H9 (cell line): Measurements from ENCODE around the gene SH2D6. TPM values are rescaled to one million over a fixed set of nuclear protein-coding genes. Genes with fewer than 3 reads are reported as not detected.

ENCODE experiments used
- DNase-seq: peaks from one replicate; pipeline ENCODE4 v3.0.0-alpha.2; 2017
- H2AFZ ChIP-seq: one replicate; pipeline ENCODE4 v1.6.1; 2013; ENCODE audit warnings: mild to moderate bottlenecking, low read length, control low read depth, moderate library complexity
- H2AK5ac ChIP-seq: 2 replicates; pipeline ENCODE4 v1.6.1; 2013; ENCODE audit warnings: low read length, control low read depth, mixed read lengths; ENCODE audit not compliant: insufficient read length
- H2BK120ac ChIP-seq: one replicate; pipeline ENCODE4 v1.6.1; 2013; ENCODE audit warnings: low read depth, mild to moderate bottlenecking, low read length, control low read depth, inconsistent platforms; ENCODE audit not compliant: poor library complexity, severe bottlenecking
- H2BK12ac ChIP-seq: 2 replicates; pipeline ENCODE4 v1.6.1; 2013; ENCODE audit warnings: low read length, control low read depth, mixed read lengths, low read depth; ENCODE audit not compliant: insufficient read length
- H2BK15ac ChIP-seq: 2 replicates; pipeline ENCODE4 v1.6.1; 2013; ENCODE audit warnings: low read depth, low read length, control low read depth
- H2BK20ac ChIP-seq: one replicate; pipeline ENCODE4 v1.6.1; 2013; ENCODE audit warnings: low read depth, mild to moderate bottlenecking, low read length, control low read depth, inconsistent platforms; ENCODE audit not compliant: poor library complexity, severe bottlenecking
- H2BK5ac ChIP-seq: 2 replicates; pipeline ENCODE4 v1.6.1; 2013; ENCODE audit warnings: low read length, control low read depth, mixed read lengths; ENCODE audit not compliant: insufficient read length
- H3K14ac ChIP-seq: 2 replicates; pipeline ENCODE4 v1.6.1; 2013; ENCODE audit warnings: low read length, control low read depth; ENCODE audit not compliant: insufficient read depth
- H3K18ac ChIP-seq: 2 replicates; pipeline ENCODE4 v1.6.1; 2013; ENCODE audit warnings: low read depth, mild to moderate bottlenecking, mixed read lengths, low read length, control low read depth; ENCODE audit not compliant: insufficient read length
- H3K23ac ChIP-seq: 2 replicates; pipeline ENCODE4 v1.6.1; 2013; ENCODE audit warnings: low read length, control low read depth, mixed read lengths, low read depth; ENCODE audit not compliant: insufficient read length
- H3K23me2 ChIP-seq: 2 replicates; pipeline ENCODE4 v1.6.1; 2013; ENCODE audit warnings: low read depth, mild to moderate bottlenecking, mixed read lengths, low read length, control low read depth; ENCODE audit not compliant: insufficient read length, poor library complexity, severe bottlenecking
- H3K27ac ChIP-seq: 2 replicates; pipeline ENCODE4 v1.5.1; 2013; ENCODE audit warnings: low read length, control low read depth, mixed read lengths, low read depth; ENCODE audit not compliant: insufficient read length
- H3K27me3 ChIP-seq: 2 replicates; pipeline ENCODE4 v1.6.1; 2013; ENCODE audit warnings: low read length, control low read depth, inconsistent platforms; ENCODE audit not compliant: insufficient read depth
- H3K4ac ChIP-seq: 2 replicates; pipeline ENCODE4 v1.6.1; 2013; ENCODE audit warnings: low read depth, mild to moderate bottlenecking, control low read depth, inconsistent platforms, low read length, moderate library complexity
- H3K4me1 ChIP-seq: 2 replicates; pipeline ENCODE4 v1.6.1; 2013; ENCODE audit warnings: low read length, control low read depth, inconsistent platforms; ENCODE audit not compliant: insufficient read depth
- H3K4me2 ChIP-seq: 2 replicates; pipeline ENCODE4 v1.6.1; 2013; ENCODE audit warnings: low read length, control low read depth, mixed read lengths; ENCODE audit not compliant: insufficient read length, insufficient read depth
- H3K56ac ChIP-seq: 2 replicates; pipeline ENCODE4 v1.6.1; 2013; ENCODE audit warnings: low read depth, mild to moderate bottlenecking, mixed read lengths, low read length, control low read depth; ENCODE audit not compliant: insufficient read length
- H3K79me1 ChIP-seq: 2 replicates; pipeline ENCODE4 v1.6.1; 2013; ENCODE audit warnings: low read depth, mild to moderate bottlenecking, moderate library complexity, low read length, control low read depth, inconsistent platforms; ENCODE audit not compliant: insufficient read depth, poor library complexity, severe bottlenecking
- H3K79me2 ChIP-seq: 2 replicates; pipeline ENCODE4 v1.6.1; 2013; ENCODE audit warnings: low read length, control low read depth, inconsistent platforms; ENCODE audit not compliant: insufficient read depth
- H3K9ac ChIP-seq: 2 replicates; pipeline ENCODE4 v1.6.1; 2013; ENCODE audit warnings: low read length, control low read depth, mixed read lengths; ENCODE audit not compliant: insufficient read length; ENCODE audit errors: extremely low read depth
- H3K9me3 ChIP-seq: one replicate; pipeline ENCODE4 v1.6.1; 2013; ENCODE audit warnings: low read depth, low read length, inconsistent platforms; ENCODE audit not compliant: control insufficient read depth
- H3T11ph ChIP-seq: one replicate; pipeline ENCODE4 v1.6.1; 2013; ENCODE audit warnings: mild to moderate bottlenecking, low read length, control low read depth, inconsistent platforms
- H4K20me1 ChIP-seq: one replicate; pipeline ENCODE4 v1.6.1; 2013; ENCODE audit not compliant: control insufficient read depth, insufficient read length, insufficient read depth
- H4K5ac ChIP-seq: 2 replicates; pipeline ENCODE4 v1.6.1; 2013; ENCODE audit warnings: low read depth, mild to moderate bottlenecking, mixed read lengths, low read length, control low read depth; ENCODE audit not compliant: insufficient read length
- H4K8ac ChIP-seq: replicated peaks from 2 replicates; pipeline ENCODE4 v1.6.1; 2013; ENCODE audit warnings: low read length, control low read depth, mixed read lengths, low read depth; ENCODE audit not compliant: insufficient read length
- H4K91ac ChIP-seq: 2 replicates; pipeline ENCODE4 v1.6.1; 2013; ENCODE audit warnings: low read depth, mild to moderate bottlenecking, moderate library complexity, mixed read lengths, low read length, control low read depth; ENCODE audit not compliant: insufficient read length
- H3K27ac Mint-ChIP-seq, 3 experiments: 2 replicates in 2 of 3; 3 replicates in 1 of 3; pipeline ENCODE4 v1.8.0; 2020 to 2021; ENCODE audit warnings: mixed read lengths in 3 of 3, mild to moderate bottlenecking in 1 of 3, moderate library complexity in 1 of 3
- H3K27me3 Mint-ChIP-seq: 2 replicates; pipeline ENCODE4 v1.8.0; 2021; ENCODE audit warnings: low read depth, mild to moderate bottlenecking, moderate library complexity, mixed read lengths
- H3K36me3 Mint-ChIP-seq, 3 experiments: 2 replicates in 2 of 3; 3 replicates in 1 of 3; pipeline ENCODE4 v1.8.0; 2020 to 2021; ENCODE audit warnings: low read depth in 3 of 3, mixed read lengths in 3 of 3; ENCODE audit not compliant: insufficient read depth in 1 of 3
- H3K4me1 Mint-ChIP-seq, 2 experiments: 2 replicates each; pipeline ENCODE4 v1.8.0; 2020; ENCODE audit warnings: mixed read lengths in 2 of 2
- H3K4me3 Mint-ChIP-seq, 2 experiments: 2 replicates in 1 of 2; 3 replicates in 1 of 2; pipeline ENCODE4 v1.8.0; 2020 to 2021; ENCODE audit warnings: mild to moderate bottlenecking in 2 of 2, mixed read lengths in 2 of 2, moderate library complexity in 1 of 2
- H3K9me3 Mint-ChIP-seq, 2 experiments: 2 replicates in 1 of 2; 3 replicates in 1 of 2; pipeline ENCODE4 v1.8.0; 2020; ENCODE audit warnings: mild to moderate bottlenecking in 2 of 2, mixed read lengths in 2 of 2, moderate library complexity in 1 of 2
- CTCF ChIP-seq: fragments of 200-600 bp; sonication (generic); conservative IDR thresholded peaks from 3 replicates; pipeline ENCODE4 v1.8.0; 2021; ENCODE audit warnings: antibody characterized with exemption, mild to moderate bottlenecking
- WGBS: extraction: QIAGEN DNeasy Blood & Tissue Kit; methylation state at CpG from one replicate; pipeline ENCODE4 v1.1.7; 2013; ENCODE audit warnings: missing lambda C conversion rate, low lambda C conversion rate, mixed read lengths; ENCODE audit not compliant: insufficient read length; ENCODE audit errors: extremely low coverage; 5-methylcytosine and 5-hydroxymethylcytosine counted together
- total RNA-seq: library from RNA; stranded (reverse); gene quantifications from 2 replicates; pipeline ENCODE4 v1.2.1, GENCODE V29; 2021

SH2D6 gene
- total RNA-seq, 1 experiment from 2014 or later: 0.61 TPM

- WGBS: no CpG with 5 or more reads among the region's 14 CpGs
- Histone ChIP-seq H2BK120ac (no peak overlapping the region), H3K27ac (no peak overlapping the region), H3K9ac (no peak overlapping the region), H2BK12ac (no peak overlapping the region), H3K9me3 (no peaks in the 10 kb centered on the region), H3K79me1 (no peaks in the 10 kb centered on the region), H2BK20ac (no peak overlapping the region), H3K4ac (no peak overlapping the region), H4K91ac (no peak overlapping the region), H3K56ac (no peak overlapping the region), H4K20me1 (no peaks in the 10 kb centered on the region), H2BK15ac (no peak overlapping the region), H4K5ac (no peak overlapping the region), H3K23me2 (no peaks in the 10 kb centered on the region), H4K8ac (no peak overlapping the region), H3K23ac (no peak overlapping the region), H2AK5ac (no peak overlapping the region), H2BK5ac (no peak overlapping the region), H3K14ac (no peak overlapping the region), H3K18ac (no peak overlapping the region), H3K27me3 (no peaks in the 10 kb centered on the region), H2AFZ (no peak overlapping the region), H3K4me1 (no peaks in the 10 kb centered on the region), H3T11ph (no peak overlapping the region), H3K4me2 (no peak overlapping the region), H3K79me2 (no peaks in the 10 kb centered on the region)
- no peak overlapping the region for H3K4me3 Mint-ChIP-seq
- DNase-seq: no peak
- TF ChIP-seq CTCF: no peak
- no peak overlapping the region; a peak in 1 of 7 replicates for H3K27ac Mint-ChIP-seq
- H3K27me3 Mint-ChIP-seq: no peaks in the 10 kb centered on the region
- H3K9me3 Mint-ChIP-seq: no peaks in the 10 kb centered on the region
- peaks cover 14 to 17% of the 10 kb centered on the region in 2 experiments for H3K4me1 Mint-ChIP-seq
- H3K36me3 Mint-ChIP-seq: peaks cover 0 to 25% (median 19%) of the 10 kb centered on the region in 3 experiments; a peak in 6 of 7 replicates
Observed at GRCh38 chr2:85395912-85396475, 22.5 kb upstream of the SH2D6 start.
